GM23338 (cell line): ENCODE results near the gene PSMG4. TPM values are rescaled to one million over a fixed set of nuclear protein-coding genes. Genes with fewer than 3 reads are reported as not detected.

Experiments used
- ATAC-seq: fragments of 200-7000 bp; cut with Tn5 transposase; 3 replicates; pipeline ENCODE4 v1.9.1; 2020
- DNase-seq: peaks from one replicate; pipeline ENCODE4 v3.0.0-alpha.2; 2015; ENCODE audit warnings: low spot score
- H2AFZ ChIP-seq: fragments of 200-600 bp; sonication (generic); 2 replicates; pipeline ENCODE4 v1.8.0; 2016; ENCODE audit warnings: antibody characterized with exemption, mild to moderate bottlenecking, moderate library complexity
- H3F3A ChIP-seq: fragments of 200-600 bp; sonication (generic); replicated peaks from 2 replicates; pipeline ENCODE4 v1.8.0; 2017; ENCODE audit warnings: antibody characterized with exemption, mixed run types, low read depth
- H3K27ac ChIP-seq: fragments of 200-600 bp; sonication (generic); 2 replicates; pipeline ENCODE4 v1.6.1; 2016; ENCODE audit warnings: low read depth
- H3K27me3 ChIP-seq: fragments of 200-600 bp; sonication (generic); 2 replicates; pipeline ENCODE4 v1.8.0; 2016; ENCODE audit warnings: mild to moderate bottlenecking, mixed run types, moderate library complexity; ENCODE audit not compliant: insufficient read depth
- H3K36me3 ChIP-seq: fragments of 200-600 bp; sonication (generic); 2 replicates; pipeline ENCODE4 v1.8.0; 2016; ENCODE audit warnings: mild to moderate bottlenecking; ENCODE audit not compliant: insufficient read depth
- H3K4me1 ChIP-seq: fragments of 200-600 bp; sonication (generic); 2 replicates; pipeline ENCODE4 v1.8.0; 2016; ENCODE audit warnings: mild to moderate bottlenecking, moderate library complexity; ENCODE audit not compliant: insufficient read depth
- H3K4me2 ChIP-seq: fragments of 200-600 bp; sonication (generic); 2 replicates; pipeline ENCODE4 v1.7.1; 2017; ENCODE audit warnings: mixed run types
- H3K4me3 ChIP-seq: fragments of 200-600 bp; sonication (generic); 2 replicates; pipeline ENCODE4 v1.6.1; 2016; ENCODE audit warnings: mixed run types
- H3K79me2 ChIP-seq: fragments of 200-600 bp; sonication (generic); replicated peaks from 2 replicates; pipeline ENCODE4 v1.8.0; 2017; ENCODE audit warnings: mild to moderate bottlenecking; ENCODE audit not compliant: insufficient read depth
- H3K9me2 ChIP-seq: fragments of 200-600 bp; sonication (generic); 2 replicates; pipeline ENCODE4 v1.8.0; 2017; ENCODE audit not compliant: insufficient read depth
- H4K20me1 ChIP-seq: fragments of 200-600 bp; sonication (generic); replicated peaks from 2 replicates; pipeline ENCODE4 v1.8.0; 2017; ENCODE audit warnings: mild to moderate bottlenecking; ENCODE audit not compliant: insufficient read depth
- H3K27ac Mint-ChIP-seq: 2 replicates; pipeline ENCODE4 v1.8.0; 2020; ENCODE audit warnings: inconsistent platforms, mild to moderate bottlenecking, moderate library complexity, mixed read lengths
- H3K27me3 Mint-ChIP-seq: 3 replicates; pipeline ENCODE4 v1.8.0; 2022; ENCODE audit warnings: low read depth, mild to moderate bottlenecking, moderate library complexity, mixed read lengths, inconsistent platforms; ENCODE audit not compliant: insufficient read depth, poor library complexity
- H3K36me3 Mint-ChIP-seq: 3 replicates; pipeline ENCODE4 v1.8.0; 2021; ENCODE audit warnings: low read depth, mild to moderate bottlenecking, inconsistent platforms, moderate library complexity, mixed read lengths
- H3K4me1 Mint-ChIP-seq: 3 replicates; pipeline ENCODE4 v1.8.0; 2020; ENCODE audit warnings: mild to moderate bottlenecking, inconsistent platforms, mixed read lengths
- H3K4me3 Mint-ChIP-seq: 3 replicates; pipeline ENCODE4 v1.8.0; 2021; ENCODE audit warnings: moderate library complexity, mild to moderate bottlenecking, inconsistent platforms, mixed read lengths
- H3K9me3 Mint-ChIP-seq: 3 replicates; pipeline ENCODE4 v1.8.0; 2020; ENCODE audit warnings: moderate library complexity, mild to moderate bottlenecking, inconsistent platforms, mixed read lengths
- CREB1 ChIP-seq: fragments of 250-450 bp; sonication (Bioruptor Pico); IDR thresholded peaks from 2 replicates; pipeline ENCODE4 v1.5.0; 2020; ENCODE audit warnings: low read depth, mild to moderate bottlenecking, moderate library complexity
- CTCF ChIP-seq, 2 experiments: fragments of 200-600 bp in 1 of 2; sonication (generic) in 1 of 2; conservative IDR thresholded peaks; 2 replicates each; pipeline versions ENCODE4 v1.5.1 to v1.6.1; 2016 to 2017; ENCODE audit warnings: antibody characterized with exemption in 2 of 2, low read depth in 2 of 2, mild to moderate bottlenecking in 2 of 2, moderate library complexity in 1 of 2
- EZH2 ChIP-seq: fragments of 200-600 bp; sonication (generic); IDR thresholded peaks from one replicate; pipeline ENCODE4 v1.8.0; 2017; ENCODE audit warnings: antibody characterized with exemption, mild to moderate bottlenecking, low read depth; ENCODE audit not compliant: unreplicated experiment
- EZH2phosphoT487 ChIP-seq: fragments of 200-600 bp; sonication (generic); IDR thresholded peaks from one replicate; pipeline ENCODE4 v1.8.1; 2018; ENCODE audit warnings: antibody characterized with exemption; ENCODE audit not compliant: unreplicated experiment
- JUNB ChIP-seq: IDR thresholded peaks from one replicate; pipeline ENCODE4 v1.6.1; 2016; ENCODE audit warnings: antibody characterized with exemption; ENCODE audit not compliant: unreplicated experiment
- NANOG ChIP-seq: IDR thresholded peaks from 2 replicates; pipeline ENCODE4 v1.6.1; 2016; ENCODE audit warnings: antibody characterized with exemption, borderline replicate concordance
- POLR2AphosphoS5 ChIP-seq: IDR thresholded peaks from 2 replicates; pipeline ENCODE4 v1.6.1; 2016; ENCODE audit warnings: antibody characterized with exemption, low read depth
- STAT1 ChIP-seq: IDR thresholded peaks from one replicate; pipeline ENCODE4 v1.6.1; 2016; ENCODE audit warnings: antibody characterized with exemption; ENCODE audit not compliant: unreplicated experiment
- ZNF114 ChIP-seq: fragments of 250-450 bp; sonication (Bioruptor Pico); IDR thresholded peaks from 2 replicates; pipeline ENCODE4 v1.5.0; 2020; ENCODE audit warnings: mild to moderate bottlenecking, moderate library complexity
- ZNF331 ChIP-seq: fragments of 250-450 bp; sonication (Bioruptor Pico); IDR thresholded peaks from 2 replicates; pipeline ENCODE4 v1.5.0; 2020; ENCODE audit warnings: low read depth, mild to moderate bottlenecking, moderate library complexity
- ZNF462 ChIP-seq: fragments of 250-450 bp; sonication (Bioruptor Pico); IDR thresholded peaks from 2 replicates; pipeline ENCODE4 v1.5.0; 2020; ENCODE audit warnings: mild to moderate bottlenecking, moderate library complexity
- polyA plus RNA-seq: library from polyadenylated mRNA; unstranded; fragments of >200 nt; fragmentation: Nextera tagmentation; extraction: Ambion mirVana; gene quantifications from 2 replicates; pipeline ENCODE4 v1.2.1, GENCODE V29; 2016
- total RNA-seq: library from RNA; depleted of rRNA; stranded (reverse); fragments of >200 nt; shearing (Covaris generic); gene quantifications from 2 replicates; pipeline ENCODE4 v1.2.3, GENCODE V29; 2014
- TF ChIP-seq, protein P1 (sequence below): IDR thresholded peaks from one replicate; pipeline ENCODE4 v1.6.1; 2018; ENCODE audit warnings: antibody characterized with exemption; ENCODE audit not compliant: unreplicated experiment
- TF ChIP-seq, protein P2 (sequence below): IDR thresholded peaks from 2 replicates; pipeline ENCODE4 v1.6.1; 2016; ENCODE audit warnings: antibody characterized with exemption

PSMG4 gene
- total and polyA plus RNA-seq, 2 experiments from 2014 or later = 37.2 to 168 TPM

- H3K27ac Mint-ChIP-seq = 0 out of 2 replicates have a peak overlapping the region, but pooled peaks have one; percentile 43
- H3K4me1 ChIP-seq = 0 out of 2 replicates have a peak, but pooled peaks cover 3% of the 10 kb centered on the region
- ATAC-seq = no peak
- no peak overlapping the region for H3K4me3 ChIP-seq
- no peak overlapping the region for H2AFZ ChIP-seq
- peaks cover 24% of the 10 kb centered on the region for H3K4me1 Mint-ChIP-seq
- H3K27ac ChIP-seq = no peak overlapping the region
- peaks cover 36% of the 10 kb centered on the region for H3K36me3 Mint-ChIP-seq
- H3K9me2 ChIP-seq = no peaks in the 10 kb centered on the region
- no peaks in the 10 kb centered on the region for H3F3A ChIP-seq
- H3K4me2 ChIP-seq = no peak overlapping the region
- H3K9me3 Mint-ChIP-seq = peaks cover 3% of the 10 kb centered on the region; the same call in 1 of the 3 replicates
- no peak for DNase-seq
- no peak for TF ChIP-seq POLR2AphosphoS5
- TF ChIP-seq CTCF (conservative IDR thresholded peaks at IDR 0.05; ENCODE audit: low read depth in 2 of 2) = no peak
- no peak for TF ChIP-seq ZNF331 (CRISPR knock-in tag)
- TF ChIP-seq CREB1 (CRISPR knock-in tag) = no peak
- TF ChIP-seq STAT1 = no peak
- TF ChIP-seq EZH2 = no peak
- TF ChIP-seq NANOG = no peak
- no peak for TF ChIP-seq ZNF114 (CRISPR knock-in tag)
- TF ChIP-seq, protein P1, sequence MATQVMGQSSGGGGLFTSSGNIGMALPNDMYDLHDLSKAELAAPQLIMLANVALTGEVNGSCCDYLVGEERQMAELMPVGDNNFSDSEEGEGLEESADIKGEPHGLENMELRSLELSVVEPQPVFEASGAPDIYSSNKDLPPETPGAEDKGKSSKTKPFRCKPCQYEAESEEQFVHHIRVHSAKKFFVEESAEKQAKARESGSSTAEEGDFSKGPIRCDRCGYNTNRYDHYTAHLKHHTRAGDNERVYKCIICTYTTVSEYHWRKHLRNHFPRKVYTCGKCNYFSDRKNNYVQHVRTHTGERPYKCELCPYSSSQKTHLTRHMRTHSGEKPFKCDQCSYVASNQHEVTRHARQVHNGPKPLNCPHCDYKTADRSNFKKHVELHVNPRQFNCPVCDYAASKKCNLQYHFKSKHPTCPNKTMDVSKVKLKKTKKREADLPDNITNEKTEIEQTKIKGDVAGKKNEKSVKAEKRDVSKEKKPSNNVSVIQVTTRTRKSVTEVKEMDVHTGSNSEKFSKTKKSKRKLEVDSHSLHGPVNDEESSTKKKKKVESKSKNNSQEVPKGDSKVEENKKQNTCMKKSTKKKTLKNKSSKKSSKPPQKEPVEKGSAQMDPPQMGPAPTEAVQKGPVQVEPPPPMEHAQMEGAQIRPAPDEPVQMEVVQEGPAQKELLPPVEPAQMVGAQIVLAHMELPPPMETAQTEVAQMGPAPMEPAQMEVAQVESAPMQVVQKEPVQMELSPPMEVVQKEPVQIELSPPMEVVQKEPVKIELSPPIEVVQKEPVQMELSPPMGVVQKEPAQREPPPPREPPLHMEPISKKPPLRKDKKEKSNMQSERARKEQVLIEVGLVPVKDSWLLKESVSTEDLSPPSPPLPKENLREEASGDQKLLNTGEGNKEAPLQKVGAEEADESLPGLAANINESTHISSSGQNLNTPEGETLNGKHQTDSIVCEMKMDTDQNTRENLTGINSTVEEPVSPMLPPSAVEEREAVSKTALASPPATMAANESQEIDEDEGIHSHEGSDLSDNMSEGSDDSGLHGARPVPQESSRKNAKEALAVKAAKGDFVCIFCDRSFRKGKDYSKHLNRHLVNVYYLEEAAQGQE = no peak
- TF ChIP-seq JUNB = no peak
- TF ChIP-seq ZNF462 (CRISPR knock-in tag) = no peak
- TF ChIP-seq EZH2phosphoT487 = no peak
- TF ChIP-seq, protein P2, sequence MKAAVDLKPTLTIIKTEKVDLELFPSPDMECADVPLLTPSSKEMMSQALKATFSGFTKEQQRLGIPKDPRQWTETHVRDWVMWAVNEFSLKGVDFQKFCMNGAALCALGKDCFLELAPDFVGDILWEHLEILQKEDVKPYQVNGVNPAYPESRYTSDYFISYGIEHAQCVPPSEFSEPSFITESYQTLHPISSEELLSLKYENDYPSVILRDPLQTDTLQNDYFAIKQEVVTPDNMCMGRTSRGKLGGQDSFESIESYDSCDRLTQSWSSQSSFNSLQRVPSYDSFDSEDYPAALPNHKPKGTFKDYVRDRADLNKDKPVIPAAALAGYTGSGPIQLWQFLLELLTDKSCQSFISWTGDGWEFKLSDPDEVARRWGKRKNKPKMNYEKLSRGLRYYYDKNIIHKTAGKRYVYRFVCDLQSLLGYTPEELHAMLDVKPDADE = no peak
- 0 out of 2 replicates have a peak, but pooled peaks cover 3% of the 10 kb centered on the region for H4K20me1 ChIP-seq
- peaks cover 4% of the 10 kb centered on the region; the same call in 1 of the 2 replicates for H3K36me3 ChIP-seq
- H3K4me3 Mint-ChIP-seq = no peak overlapping the region
- no peaks in the 10 kb centered on the region for H3K79me2 ChIP-seq
- no peaks in the 10 kb centered on the region for H3K27me3 ChIP-seq
- H3K27me3 Mint-ChIP-seq = peaks cover 20% of the 10 kb centered on the region
Observed at GRCh38 chr6:3310051-3310448, 51.3 kb downstream of the PSMG4 start.
